Testis (tissue), 3 donors: ENCODE data around the gene GPX6. TPM values are rescaled to one million over a fixed set of nuclear protein-coding genes. Genes with fewer than 3 reads are reported as not detected.

Experiments
- DNase-seq: peaks from one replicate; pipeline ENCODE4 v3.0.0-alpha.2; 2019
- H3K27ac ChIP-seq, 2 donors: fragments of 200-600 bp; sonication (generic); one replicate each; pipeline ENCODE4 v1.5.1; 2019
- H3K27me3 ChIP-seq: fragments of 200-600 bp; sonication (generic); one replicate; pipeline ENCODE4 v1.5.1; 2019
- H3K36me3 ChIP-seq: fragments of 200-600 bp; sonication (generic); one replicate; pipeline ENCODE4 v1.5.1; 2017; ENCODE audit warnings: low read depth; ENCODE audit errors: missing control alignments
- H3K4me1 ChIP-seq: fragments of 200-600 bp; sonication (generic); one replicate; pipeline ENCODE4 v1.5.1; 2019
- H3K4me3 ChIP-seq, 2 donors: fragments of 200-600 bp; sonication (generic); one replicate each; pipeline ENCODE4 v1.5.1; 2017 to 2019
- H3K9me3 ChIP-seq: fragments of 200-600 bp; sonication (generic); one replicate; pipeline ENCODE4 v1.5.1; 2017
- CTCF ChIP-seq, 3 experiments: fragments of 450-650 bp in 2 of 3; fragments of 200-600 bp in 1 of 3; sonication (generic) in 1 of 3; IDR thresholded peaks; one replicate each; pipeline ENCODE4 v1.5.1; 2016 to 2019; ENCODE audit warnings: antibody characterized with exemption in 3 of 3, mild to moderate bottlenecking in 2 of 3, moderate library complexity in 1 of 3
- POLR2A ChIP-seq: fragments of 450-650 bp; IDR thresholded peaks from one replicate; pipeline ENCODE4 v1.6.1; 2017; ENCODE audit warnings: antibody characterized with exemption, mild to moderate bottlenecking, moderate library complexity
- WGBS, 2 donors: methylation state at CpG; one replicate each; pipeline ENCODE4 v1.1.5; 2018; 5-methylcytosine and 5-hydroxymethylcytosine counted together
- intact Hi-C: fragments of 100-400 bp; cut with DNase I; formaldehyde crosslinking; loops from one replicate; pipeline ENCODE4 v1.15.1; 2023; ENCODE audit warnings: low total_unique reads
- polyA plus RNA-seq: library from polyadenylated mRNA; stranded (reverse); fragments of 350-450 nt; fragmentation: Illumina TruSeq; extraction: RNeasy Lipid Tissue Mini Kit (QIAGEN cat#74804); gene quantifications from one replicate; pipeline ENCODE4 v1.2.3, GENCODE V29; 2014; ENCODE audit warnings: low read depth, low replicate concordance; ENCODE audit not compliant: insufficient read depth
- total RNA-seq, 2 donors: library from RNA; depleted of rRNA; stranded (reverse); fragments of >200 nt; gene quantifications; one replicate each; pipeline ENCODE4 v1.2.3, GENCODE V29; 2016

The GPX6 gene
- total and polyA plus RNA-seq, 3 donors from 2014 or later = 0.19 to 0.87 (median 0.54) TPM

DNA sequence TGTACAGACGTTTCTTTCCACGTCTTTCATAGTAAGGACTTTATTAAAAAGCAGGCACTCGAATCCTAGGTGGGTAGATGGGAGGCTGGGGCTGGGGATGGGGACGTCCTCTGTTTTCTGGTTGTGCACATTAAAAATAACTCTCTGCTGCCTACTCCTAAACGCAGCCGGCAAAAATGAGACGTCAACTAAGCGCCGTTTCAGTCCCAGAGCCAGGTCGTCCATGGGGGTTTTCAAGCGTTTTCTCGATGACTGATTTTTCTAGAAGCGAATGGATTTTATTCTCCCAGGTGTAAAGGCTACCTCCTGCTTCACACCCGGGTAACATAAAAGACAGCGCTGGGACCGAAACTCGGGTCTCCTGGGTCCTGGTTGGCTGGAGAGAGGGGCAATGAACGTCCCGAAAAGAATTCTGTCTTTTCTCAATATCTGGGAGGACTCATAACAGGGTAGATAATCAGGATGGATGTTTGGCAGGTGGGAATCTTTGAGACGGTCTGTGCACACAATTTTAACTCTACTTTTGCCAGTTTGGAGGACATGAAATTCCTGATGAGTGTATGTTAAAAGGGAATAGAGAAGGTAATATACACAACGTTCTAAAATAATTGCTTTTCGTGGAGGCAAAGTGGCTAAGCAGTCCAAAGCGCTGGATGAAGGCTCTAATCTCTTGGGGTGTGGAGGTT, 25.2 kb downstream of the GPX6 start:
- peaks cover 7% of the 10 kb centered on the region for H3K4me1 ChIP-seq
- whole genome bisulfite sequencing, 2 donors = 7 to 10% methylated on average over 23 of the region's 23 CpGs
- H3K27me3 ChIP-seq = no peaks in the 10 kb centered on the region
- peak overlapping the region; percentile 75 to 89 for H3K27ac ChIP-seq
- no peak for TF ChIP-seq POLR2A
- no peak for TF ChIP-seq CTCF (IDR thresholded peaks at IDR 0.05)
- no peaks in the 10 kb centered on the region for H3K36me3 ChIP-seq
- H3K9me3 ChIP-seq = no peaks in the 10 kb centered on the region
- intact Hi-C loops = no loop called here
- no peak for DNase-seq
- peak overlapping the region; percentile 45 to 59 for H3K4me3 ChIP-seq

DNA sequence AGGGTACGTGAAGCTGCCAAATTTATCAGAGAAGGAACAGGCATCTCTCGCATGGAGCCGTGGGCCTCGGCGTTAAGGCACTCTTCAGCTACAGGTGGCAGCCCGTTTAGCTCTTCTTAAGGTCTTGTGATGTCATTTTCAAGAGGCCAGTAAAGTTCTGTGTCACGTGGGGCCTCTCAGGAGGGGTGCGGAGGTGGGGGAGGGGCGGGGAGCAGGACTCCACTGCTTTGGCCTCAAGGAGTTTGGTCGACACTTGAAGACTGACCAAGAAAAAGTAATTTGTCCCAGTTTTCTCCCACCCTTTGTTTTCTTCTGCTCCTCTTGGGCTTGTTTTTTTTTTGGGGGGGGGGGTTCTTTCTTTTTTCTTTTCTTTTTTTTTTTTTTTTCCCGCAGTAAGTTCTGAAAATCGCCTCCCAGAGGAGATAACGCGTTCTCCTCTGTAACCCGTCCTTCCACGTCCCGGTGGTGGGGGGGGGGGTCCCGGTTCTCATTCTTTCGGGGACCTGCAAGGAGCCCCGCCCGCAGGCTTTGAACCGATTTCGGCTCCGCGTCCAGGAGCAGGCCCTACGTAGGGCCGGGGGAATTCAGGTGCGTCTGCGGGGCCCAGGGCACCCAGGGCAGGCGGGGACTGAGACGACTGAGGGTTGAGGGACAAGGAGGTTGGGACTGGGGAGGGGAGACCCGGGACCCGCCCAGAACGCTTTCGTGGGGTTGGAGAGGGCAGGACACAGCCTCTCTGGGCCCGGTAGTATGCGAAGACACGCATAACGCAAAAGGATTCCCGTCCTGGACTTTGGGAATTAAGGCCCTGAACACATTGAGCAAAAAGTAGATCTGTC, 26.0 kb downstream of the GPX6 start:
- Histone ChIP-seq H3K27ac (peak overlapping the region; percentile 75 to 89), H3K4me3 (peak overlapping the region; percentile 45 to 59), H3K36me3 (no peaks in the 10 kb centered on the region), H3K9me3 (no peaks in the 10 kb centered on the region), H3K4me1 (peaks cover 7% of the 10 kb centered on the region), H3K27me3 (no peaks in the 10 kb centered on the region)
- 4 to 6% methylated on average over 27 to 40 of the region's 40 CpGs for WGBS, 2 donors
- no peak for TF ChIP-seq CTCF (IDR thresholded peaks at IDR 0.05)
- TF ChIP-seq POLR2A = no peak
- peak; percentile 82 for DNase-seq
- intact Hi-C loops = no loop called here

GRCh38 chr6:28488916-28489365, 26.7 kb downstream of the GPX6 start:
- H3K4me3 ChIP-seq = peak overlapping the region; percentile 45 to 59
- H3K9me3 ChIP-seq = no peaks in the 10 kb centered on the region
- DNase-seq = peak; percentile 51
- H3K36me3 ChIP-seq = no peaks in the 10 kb centered on the region
- TF ChIP-seq POLR2A (no peak), CTCF (IDR thresholded peaks at IDR 0.05) (no peak)
- peak overlapping the region in 1 of 2 donors; percentile 89 for H3K27ac ChIP-seq
- intact Hi-C loops = no loop called here
- WGBS, 2 donors = 17 to 20% methylated on average over 14 of the region's 14 CpGs
- no peaks in the 10 kb centered on the region for H3K27me3 ChIP-seq
- peaks cover 7% of the 10 kb centered on the region for H3K4me1 ChIP-seq

DNA sequence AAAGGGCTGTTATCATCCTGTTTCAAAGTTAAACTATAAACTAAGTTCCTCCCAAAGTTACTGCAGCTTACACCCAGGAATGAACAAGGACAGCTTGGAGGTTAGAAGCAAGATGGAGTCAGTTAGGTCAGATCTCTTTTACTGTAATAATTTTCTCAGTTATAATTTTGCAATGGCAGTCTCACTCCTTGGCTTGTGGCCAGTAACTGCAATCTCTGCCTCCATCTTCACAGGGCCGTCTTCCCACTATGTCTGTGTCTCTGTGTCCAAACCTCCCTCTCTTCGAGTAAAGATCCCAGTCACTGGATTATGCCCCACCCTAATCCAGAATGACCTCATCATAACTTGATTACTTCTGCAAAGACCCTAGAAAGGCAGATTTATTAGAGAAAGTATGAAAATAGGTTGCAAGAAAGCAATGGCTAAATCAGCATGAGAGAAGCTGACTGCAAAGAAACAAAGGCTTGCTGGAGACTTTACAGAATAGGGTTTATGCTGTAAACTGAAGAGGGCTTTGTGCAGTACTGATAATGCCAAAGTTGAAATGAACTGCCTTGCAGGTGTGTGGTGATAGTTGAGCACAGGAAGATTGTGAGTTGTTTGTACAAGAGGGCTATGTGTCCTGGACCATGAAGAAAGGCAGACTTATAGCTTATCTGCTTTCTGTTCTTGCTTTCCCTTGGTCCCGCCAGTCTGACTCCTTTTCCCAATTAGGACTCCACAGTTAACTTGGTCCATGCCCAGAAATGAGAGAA, 28.4 kb downstream of the GPX6 start:
- H3K9me3 ChIP-seq = no peaks in the 10 kb centered on the region
- TF ChIP-seq POLR2A (no peak), CTCF (IDR thresholded peaks at IDR 0.05) (no peak)
- H3K36me3 ChIP-seq = no peaks in the 10 kb centered on the region
- intact Hi-C loops = no loop called here
- 45 to 55% methylated on average over 3 of the region's 3 CpGs for WGBS, 2 donors
- no peak overlapping the region for H3K27ac ChIP-seq
- H3K4me3 ChIP-seq = no peak overlapping the region
- peaks cover 7% of the 10 kb centered on the region for H3K4me1 ChIP-seq
- H3K27me3 ChIP-seq = no peaks in the 10 kb centered on the region
- no peak for DNase-seq
